ENCODE measurements around the gene GSC. TPM values are rescaled to one million over a fixed set of nuclear protein-coding genes. Genes with fewer than 3 reads are reported as not detected.

GSC gene
- under 1 TPM; 0.76 to 0.97 TPM for total RNA-seq
- long read RNA-seq, donor 1 = 0 reads
- long read RNA-seq, donor 2, partial matches to known transcripts = 0 of 4 reads
- long read RNA-seq, donor 2, other reads (novel, unspliced or antisense) = 0 of 4 reads

DNA sequence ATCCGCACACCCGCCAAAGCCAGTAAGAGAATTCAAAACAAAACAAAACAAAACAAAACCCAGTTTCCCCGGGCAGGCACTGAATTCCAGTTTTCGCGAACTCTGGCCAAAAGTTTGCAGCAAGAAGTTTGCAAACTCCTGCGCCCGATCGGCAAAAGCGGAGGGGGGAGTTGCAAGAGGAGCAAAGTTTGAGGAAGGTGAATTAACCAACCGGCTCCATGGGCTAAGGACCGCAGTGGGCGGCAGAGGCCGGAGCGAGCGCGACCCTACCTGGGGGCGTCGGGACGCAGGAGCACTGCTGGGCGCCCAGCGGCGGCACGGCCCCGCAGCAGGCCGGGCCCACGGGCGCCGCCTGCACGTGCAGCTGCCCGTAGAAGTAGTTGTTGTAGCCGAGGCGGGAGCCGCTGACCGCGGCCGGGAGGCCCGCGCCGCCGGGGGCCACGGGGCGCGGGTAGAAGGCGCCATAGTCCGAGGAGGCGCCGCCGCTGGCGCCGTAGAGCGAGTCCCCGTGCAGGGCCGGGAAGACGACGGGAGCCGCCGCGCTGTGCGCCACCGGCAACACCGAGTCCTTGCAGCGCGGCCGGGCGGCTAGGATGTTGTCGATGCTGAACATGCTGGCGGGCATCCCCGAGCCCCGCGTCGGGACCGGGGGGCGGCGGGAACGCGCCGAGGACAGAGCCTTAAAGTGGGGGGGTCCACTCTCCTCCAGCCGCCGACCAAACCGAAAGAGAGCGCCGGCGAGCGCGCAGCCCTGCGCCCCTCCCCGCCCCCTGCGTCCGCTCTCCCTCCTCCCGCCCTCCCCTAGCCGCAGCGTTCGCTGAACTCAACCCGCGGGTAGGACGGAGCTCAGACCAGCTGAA lies at the start of gene GSC:
Gene GSC (minus strand): TSS at position 723 of the 860 bp plus-strand sequence. CDS start 98 bp downstream, at position 625.
- intact Hi-C loops (cut with DNase I) = no loop called here
- DNase-seq (ENCODE audit: low spot score) = no peak

DNA sequence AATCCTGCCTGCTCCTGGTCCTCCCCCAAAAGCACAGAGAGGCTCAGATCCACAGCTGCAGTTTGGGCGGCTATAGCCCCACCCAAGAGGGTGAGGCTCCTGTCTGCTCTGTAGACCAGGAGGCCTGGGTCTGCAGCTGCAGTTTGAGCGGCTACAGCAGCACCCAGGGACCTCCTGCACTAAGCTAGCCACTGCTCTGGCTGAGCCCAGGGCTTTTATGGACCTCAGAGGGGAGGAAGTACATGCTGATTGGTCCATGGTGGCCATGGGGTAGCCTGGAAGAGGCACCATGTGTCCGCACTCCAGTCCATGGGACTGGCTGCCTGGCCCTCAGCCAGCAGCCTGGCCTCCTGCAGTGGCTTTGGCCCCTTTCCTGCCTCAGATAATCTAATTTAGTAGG lies 49.6 kb upstream of the GSC start:
- no peak for DNase-seq (ENCODE audit: low spot score)
- intact Hi-C loops (cut with DNase I) = loop anchor here in 1 of 2 donors (10.0 kb wide), 1 partner anchor 1385 kb away; the partner anchor contains the start of gene BDKRB2

DNA sequence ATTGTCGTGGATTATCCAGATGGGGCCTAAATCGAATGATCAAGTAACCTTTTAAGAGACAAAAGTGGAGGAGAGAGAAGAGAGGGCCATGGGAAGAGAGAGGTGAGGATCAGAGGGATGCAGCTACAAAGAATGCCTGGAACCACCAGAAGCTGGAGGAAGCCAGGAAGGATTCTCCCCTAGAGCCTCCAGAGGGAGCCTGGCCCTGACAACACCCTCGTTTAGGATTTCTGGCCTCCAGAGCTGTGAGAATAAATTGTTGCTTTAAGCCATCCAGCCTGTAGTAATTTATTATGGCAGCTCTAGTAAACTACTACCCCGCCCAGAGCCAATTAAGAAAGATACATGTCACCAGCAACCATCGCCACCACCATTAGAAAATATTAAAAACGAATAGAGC lies 46.2 kb upstream of the GSC start:
- intact Hi-C loops (cut with DNase I) = loop anchor here in 1 of 2 donors (10.0 kb wide), 1 partner anchor 1389 kb away; the partner anchor contains the start of gene BDKRB2
- DNase-seq (ENCODE audit: low spot score) = no peak

DNA sequence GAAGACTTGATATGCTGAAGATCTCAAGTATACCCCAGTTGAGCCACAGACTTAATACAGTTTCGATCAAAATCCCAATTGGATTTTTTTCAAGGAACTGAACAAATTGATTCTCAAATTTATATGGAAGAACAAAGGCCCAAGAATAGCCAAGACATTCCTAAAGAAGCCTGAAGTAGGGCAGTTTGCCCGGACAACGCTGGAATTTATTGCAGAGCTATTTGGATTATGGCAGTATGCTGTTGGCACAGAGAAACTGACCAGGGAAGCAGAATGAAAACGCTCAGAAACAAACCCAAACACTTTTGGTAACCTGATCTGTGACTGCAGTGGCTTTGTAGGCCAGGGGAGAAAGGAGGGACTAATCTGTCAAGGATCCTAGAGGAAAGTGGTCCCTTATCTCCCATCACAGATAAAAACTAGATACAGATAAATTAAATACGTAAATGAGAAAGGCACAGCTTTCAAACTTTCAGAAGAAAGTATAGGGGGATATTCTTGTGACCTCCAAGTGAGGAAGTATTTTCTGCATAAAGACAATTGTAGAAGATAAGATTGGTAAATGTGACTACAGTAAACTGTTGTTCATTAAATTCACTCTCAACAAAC lies 35.9 kb upstream of the GSC start:
- intact Hi-C loops (cut with DNase I) = loop anchor here in 1 of 2 donors (10.0 kb wide), 1 partner anchor 1039 kb away; no protein-coding TSS in a partner anchor
- DNase-seq (ENCODE audit: low spot score) = peak; percentile 53

DNA sequence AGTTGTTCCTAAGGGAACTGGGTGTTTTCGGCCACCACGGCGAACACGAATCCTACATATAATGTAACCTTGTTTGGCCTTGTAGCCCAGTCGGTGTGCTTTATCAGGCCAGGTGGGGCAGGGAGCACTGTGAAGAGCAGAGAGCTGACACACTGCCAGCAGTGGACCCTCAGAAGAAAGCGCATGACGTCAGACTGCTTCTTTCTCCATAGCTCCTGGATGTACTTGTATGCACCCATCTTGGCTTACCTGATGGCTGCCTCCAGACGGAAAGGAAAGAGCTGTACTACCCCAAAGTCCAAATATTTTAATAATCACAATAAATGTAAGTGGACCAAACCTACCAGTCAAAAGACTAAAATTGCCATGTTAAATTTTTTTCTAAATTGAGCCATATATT lies 31.3 kb upstream of the GSC start:
- intact Hi-C loops (cut with DNase I) = loop anchor here in 1 of 2 donors (10.0 kb wide), 1 partner anchor 1044 kb away; no protein-coding TSS in a partner anchor
- peak; percentile 62 for DNase-seq (ENCODE audit: low spot score)

DNA sequence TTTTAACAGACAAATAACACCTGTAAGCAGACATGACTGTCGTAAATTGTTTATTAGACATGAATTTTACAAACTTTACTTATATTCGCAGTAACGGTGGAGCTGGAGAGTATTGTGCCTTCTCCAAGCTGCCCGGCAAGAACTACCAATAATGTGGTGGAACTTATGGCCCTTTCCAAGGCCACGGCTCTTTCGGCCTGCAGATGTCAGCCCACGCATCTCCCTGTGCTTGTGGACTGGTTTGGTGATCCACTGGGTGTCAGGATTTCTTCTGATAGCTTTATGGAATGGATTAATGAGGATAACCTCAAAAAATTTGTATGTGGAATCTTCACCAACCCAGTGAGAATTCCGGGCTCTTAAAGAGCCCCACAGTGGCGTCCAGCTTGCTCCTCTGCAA lies 30.9 kb upstream of the GSC start:
- DNase-seq (ENCODE audit: low spot score) = peak; percentile 18
- intact Hi-C loops (cut with DNase I) = loop anchor here in 1 of 2 donors (10.0 kb wide), 1 partner anchor 1044 kb away; no protein-coding TSS in a partner anchor

DNA sequence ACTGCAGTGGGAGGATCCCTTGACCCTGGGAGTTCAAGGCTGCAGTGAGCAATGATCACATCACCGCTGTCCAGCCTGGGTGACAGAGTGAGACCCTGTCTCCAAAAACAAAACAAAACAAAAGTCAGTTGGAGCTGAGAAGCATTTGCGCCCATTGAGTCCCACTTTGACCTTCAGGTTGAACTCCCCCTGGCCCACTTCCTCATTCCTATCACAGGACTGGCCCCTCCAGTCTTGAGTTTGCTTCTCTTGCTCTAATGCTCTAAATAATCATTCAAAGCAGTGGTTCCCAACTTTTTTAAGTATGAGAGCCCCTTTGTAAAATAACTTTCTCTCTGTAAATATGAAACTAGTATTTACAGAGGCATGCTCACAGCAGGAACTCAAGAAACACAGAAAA lies 28.0 kb upstream of the GSC start:
- intact Hi-C loops (cut with DNase I) = no loop called here
- DNase-seq (ENCODE audit: low spot score) = peak; percentile 42

DNA sequence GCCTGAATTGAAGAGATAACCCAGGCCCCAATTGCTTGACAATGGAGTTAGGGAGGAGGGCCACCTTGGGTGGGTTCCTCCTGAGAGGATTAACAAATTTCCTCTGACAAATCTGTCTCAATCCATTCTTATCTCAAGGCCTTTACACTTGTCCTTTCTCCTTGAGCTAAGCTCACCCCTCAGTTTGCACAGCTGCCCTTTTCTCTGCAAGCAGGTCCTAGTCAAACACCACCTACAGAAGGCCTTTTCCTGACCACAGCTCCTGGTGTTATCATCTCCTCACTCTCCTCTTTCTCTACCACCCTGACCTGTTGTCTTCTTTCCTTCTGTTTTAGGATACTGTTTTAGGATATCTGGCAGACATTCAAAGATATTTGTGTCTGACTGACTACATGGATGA lies 26.4 kb upstream of the GSC start:
- DNase-seq (ENCODE audit: low spot score) = no peak
- intact Hi-C loops (cut with DNase I) = no loop called here

DNA sequence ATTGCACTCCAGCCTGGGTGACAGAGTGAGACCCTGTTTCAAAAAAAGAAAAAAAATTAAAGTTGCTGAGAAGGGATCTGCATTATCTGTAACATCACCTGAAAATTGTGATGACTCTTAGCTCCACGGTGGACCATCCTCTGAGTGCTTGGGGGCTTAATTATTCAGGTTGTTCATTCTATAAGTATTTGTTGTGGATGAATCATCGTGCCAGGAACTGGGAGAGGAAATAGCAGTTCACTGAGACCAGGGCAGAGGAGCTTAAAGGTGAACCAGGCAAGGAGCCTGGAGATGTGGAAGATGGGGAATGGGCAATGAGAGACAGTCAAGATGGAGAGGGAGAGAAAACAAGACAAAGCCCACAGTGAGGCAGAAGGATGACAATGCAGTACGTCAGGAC lies 25.5 kb upstream of the GSC start:
- peak; percentile 15 for DNase-seq (ENCODE audit: low spot score)
- intact Hi-C loops (cut with DNase I) = no loop called here

DNA sequence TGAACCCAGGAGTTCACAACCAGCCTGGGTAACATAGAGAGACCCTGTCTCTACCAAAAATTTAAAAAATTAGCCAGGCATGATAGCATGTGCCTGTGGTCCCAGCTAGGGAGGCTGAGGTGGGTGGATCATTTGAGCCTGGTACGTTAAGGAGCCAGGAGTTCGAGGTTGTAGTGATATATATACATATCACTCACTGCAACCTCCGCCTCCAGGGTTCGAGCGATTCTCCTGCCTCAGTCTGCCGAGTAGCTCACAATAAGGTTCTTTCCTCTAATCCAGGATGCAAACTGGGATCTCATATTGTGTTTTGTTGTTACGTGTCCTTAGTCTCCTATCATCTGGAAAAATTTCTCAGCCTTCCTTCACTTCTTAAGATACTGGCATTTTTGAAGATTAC lies 24.0 kb upstream of the GSC start:
- DNase-seq (ENCODE audit: low spot score) = peak; percentile 50
- intact Hi-C loops (cut with DNase I) = no loop called here

DNA sequence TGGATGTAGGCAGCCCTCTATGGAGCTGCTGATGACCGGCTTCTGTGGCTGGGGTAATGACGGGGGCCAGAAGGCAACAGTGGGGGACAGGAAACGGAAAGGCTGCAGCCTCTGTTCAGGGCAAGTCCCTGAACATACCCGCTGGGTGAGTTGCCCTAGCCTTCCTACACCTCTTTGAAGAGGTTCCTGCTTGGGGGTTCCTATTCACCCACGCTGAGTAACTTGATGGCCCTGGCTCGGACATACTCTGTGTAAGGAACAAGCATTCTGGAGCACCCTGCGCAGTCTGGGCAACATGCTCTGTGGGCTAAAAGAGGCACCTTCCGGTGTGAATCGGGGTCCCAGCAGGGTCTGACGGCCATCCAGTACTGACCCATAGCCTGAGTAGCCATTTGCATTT lies 17.7 kb upstream of the GSC start:
- no peak for DNase-seq (ENCODE audit: low spot score)

DNA sequence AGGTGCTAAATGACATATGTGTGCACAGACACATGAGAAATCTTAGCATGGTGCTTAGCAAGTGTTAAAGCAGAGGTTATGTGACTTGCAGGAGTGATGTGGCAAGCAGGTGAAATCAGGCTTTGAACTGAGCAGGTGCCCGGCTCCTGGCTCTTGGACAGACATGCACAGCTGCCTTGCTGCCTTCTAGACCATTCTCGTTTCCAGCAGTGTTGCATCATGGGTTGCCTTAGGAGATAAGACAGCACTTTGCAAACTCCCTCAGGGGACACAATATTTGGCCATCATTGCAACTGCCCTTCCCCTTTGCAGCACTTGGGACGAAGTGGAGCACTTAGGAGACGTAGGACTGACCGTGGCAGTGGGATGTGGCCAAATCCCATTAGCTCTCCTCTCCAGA lies 17.2 kb upstream of the GSC start:
- intact Hi-C loops (cut with DNase I) = no loop called here
- no peak for DNase-seq (ENCODE audit: low spot score)

More for the DNA sequence above, 17.7 kb upstream of the GSC start:
- intact Hi-C loops (cut with DNase I) = no loop called here

DNA sequence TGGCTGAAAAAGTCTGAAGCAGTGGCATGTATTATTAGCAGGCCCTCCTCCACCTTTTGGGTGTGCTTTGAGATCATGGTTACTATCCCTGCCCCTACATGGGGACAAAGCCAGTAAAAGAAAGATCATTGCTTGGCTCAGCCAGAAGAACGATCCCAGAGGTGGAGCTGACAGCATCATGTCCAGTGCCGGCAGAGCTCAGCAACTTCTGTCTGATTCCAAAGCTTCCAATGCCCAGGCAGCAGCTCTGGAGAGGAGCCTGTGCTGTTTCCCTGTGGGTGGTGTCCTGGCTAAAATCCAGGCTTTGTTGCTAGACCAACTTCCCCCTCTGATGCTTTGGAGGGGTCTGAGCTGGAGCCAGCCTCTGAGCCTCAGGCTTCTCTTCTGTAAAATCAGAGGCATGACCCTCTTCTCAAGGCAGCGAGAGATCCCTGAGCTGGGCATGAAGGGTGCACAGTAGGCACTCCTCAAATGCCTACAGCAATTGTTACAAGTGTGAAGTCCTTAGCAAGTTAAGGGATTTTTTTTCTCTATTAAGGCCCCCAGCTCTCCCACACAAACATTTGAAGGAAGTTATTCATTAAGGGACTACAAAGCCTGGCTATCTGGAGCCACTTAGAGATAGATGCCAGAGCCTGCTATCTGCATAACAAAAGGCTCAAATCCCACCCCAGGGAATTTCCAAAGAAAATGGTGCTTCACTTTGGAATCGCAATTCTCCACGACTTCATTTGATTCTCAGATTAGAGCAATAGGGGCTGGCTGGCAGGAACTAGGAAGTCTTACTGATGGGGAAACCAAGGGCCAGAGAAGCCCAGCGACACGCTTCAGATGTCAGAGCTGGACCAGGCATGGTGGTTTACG lies 10.9 kb upstream of the GSC start:
- intact Hi-C loops (cut with DNase I) = loop anchor here in 1 of 2 donors (5.0 kb wide), 1 partner anchor 1477 kb away; the partner anchor contains the start of gene BDKRB1
- DNase-seq (ENCODE audit: low spot score) = no peak

DNA sequence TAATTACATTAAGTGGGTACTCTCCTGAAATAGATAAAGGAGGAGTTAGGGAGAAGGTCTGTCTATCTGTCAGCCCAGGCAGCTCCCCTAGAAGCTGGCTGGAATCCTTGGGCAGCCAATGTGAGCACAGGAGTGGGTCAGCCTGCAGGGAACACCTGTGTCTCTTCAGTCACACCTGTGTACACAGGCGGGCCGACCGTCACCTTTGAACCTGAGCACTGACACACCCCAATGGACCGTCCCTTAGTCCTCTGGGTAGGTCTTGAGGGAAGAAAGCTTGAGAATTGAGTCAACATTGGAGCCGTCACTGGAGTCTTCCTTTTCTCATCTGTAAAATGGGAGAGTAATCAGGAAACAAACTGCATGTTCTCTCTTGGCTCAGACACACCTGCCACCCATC lies 9.8 kb upstream of the GSC start:
- DNase-seq (ENCODE audit: low spot score) = no peak
- intact Hi-C loops (cut with DNase I) = loop anchor here in 1 of 2 donors (5.0 kb wide), 1 partner anchor 1478 kb away; the partner anchor contains the start of gene BDKRB1

DNA sequence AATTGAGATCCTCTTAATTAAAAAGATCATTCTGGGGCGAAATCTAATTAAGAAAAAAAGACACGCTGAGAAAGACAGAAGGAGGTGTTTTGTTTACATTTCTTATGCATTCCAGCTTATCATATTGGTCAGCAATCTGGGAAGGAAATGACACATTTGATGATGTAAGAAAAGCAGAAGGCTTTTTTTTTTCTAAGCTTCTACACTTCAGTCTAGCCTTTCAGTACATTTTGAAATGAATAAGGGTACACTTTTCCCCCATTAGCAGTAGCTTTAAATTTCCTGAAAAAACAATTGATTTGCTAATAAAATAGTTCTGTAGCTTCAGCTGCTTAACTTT lies 5.9 kb upstream of the GSC start:
- DNase-seq (ENCODE audit: low spot score) = no peak
- intact Hi-C loops (cut with DNase I) = no loop called here

DNA sequence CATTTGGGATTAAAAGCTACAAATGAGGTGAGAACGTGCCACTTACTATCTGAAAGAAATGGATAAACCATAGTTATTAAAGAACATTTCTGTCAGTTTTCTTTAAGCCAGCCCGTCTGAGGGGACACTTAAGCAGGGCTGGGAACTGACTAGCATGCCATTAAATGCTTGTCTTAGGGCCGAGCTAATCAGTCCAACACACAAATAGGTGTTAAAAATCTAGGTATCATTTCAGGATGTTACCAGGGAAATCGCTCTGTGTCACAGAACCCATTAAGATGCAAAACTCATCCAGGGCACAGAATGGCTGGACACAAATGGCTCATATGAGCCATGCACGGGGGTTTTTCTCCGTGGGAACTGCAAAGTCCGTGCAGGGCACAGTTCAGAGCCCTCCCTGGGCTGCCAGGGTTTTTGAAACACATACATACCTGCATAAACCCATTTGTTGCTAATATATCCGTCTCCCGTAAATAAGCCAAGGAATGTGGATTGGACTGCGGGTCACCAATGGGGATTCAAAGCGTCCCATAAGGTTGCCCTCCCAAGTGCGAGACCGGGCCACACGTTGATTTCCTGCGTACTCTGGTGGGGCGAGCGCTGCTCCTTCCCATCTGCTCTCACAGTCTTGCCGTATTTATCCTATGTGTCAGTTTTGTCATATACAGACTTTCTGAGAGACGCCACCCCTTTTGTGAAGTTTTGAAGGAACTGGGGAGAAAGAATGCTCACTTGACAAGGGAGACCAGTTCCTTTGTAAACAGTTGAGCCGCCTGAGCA lies 5.4 kb upstream of the GSC start:
- intact Hi-C loops (cut with DNase I) = no loop called here
- no peak for DNase-seq (ENCODE audit: low spot score)

DNA sequence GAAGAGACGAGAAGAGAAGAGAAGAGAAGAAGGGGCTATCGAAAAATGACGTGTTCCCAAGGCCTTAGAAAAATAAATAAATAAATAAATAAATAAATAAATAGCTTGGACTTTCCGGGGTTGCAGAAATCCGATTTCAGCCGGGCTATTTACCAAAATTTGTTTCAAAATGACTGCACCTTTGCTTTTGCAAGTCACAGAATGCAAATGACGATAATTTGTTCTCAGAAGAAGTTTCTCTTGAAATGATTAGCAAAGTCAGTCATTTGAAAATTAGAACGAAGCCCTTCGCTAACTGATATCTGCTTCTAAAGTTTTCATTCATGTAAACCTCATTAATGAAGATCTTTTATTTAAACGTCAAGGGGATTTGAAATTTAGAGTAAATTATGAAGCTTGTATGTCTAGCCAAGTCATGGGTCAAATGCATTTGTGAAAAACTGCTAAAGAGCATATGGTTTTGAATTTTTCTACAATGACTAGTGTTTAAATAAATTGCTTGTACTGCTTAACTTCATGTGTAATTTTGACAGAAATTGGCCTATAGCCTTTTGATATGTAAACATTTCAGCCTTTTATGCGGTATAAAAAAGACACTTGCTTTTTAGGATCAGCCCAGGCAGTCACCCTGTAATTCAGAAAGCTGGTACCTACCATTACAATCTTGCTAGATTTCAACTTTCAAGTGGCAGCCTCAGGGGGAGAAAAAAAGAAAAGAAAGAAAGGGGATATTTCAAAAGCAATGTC lies 4.6 kb upstream of the GSC start:
- no peak for DNase-seq (ENCODE audit: low spot score)
- intact Hi-C loops (cut with DNase I) = no loop called here
